H1 (cell line): ENCODE results near the gene ASCC1. TPM values are rescaled to one million over a fixed set of nuclear protein-coding genes. Genes with fewer than 3 reads are reported as not detected.

Experiments
- BCL11A ChIP-seq, 2 experiments: IDR thresholded peaks; one replicate each; pipeline ENCODE4 v1.6.1; 2011; ENCODE audit warnings: low read depth in 2 of 2, low read length in 2 of 2, mild to moderate bottlenecking in 2 of 2
- BRCA1 ChIP-seq: IDR thresholded peaks from 2 replicates; pipeline ENCODE4 v1.6.1; 2012; ENCODE audit warnings: low read depth, low read length, improper control_type of control experiment
- CBX8 ChIP-seq: fragments of 300-800, 300-1000 bp; sonication (generic); IDR thresholded peaks from 2 replicates; pipeline ENCODE4 v1.7.1; 2016; ENCODE audit warnings: low read depth, low read length, borderline replicate concordance
- EZH2 ChIP-seq: fragments of 200-600 bp; sonication (generic); IDR thresholded peaks from 2 replicates; pipeline ENCODE4 v1.7.1; 2012; ENCODE audit warnings: low read depth, mild to moderate bottlenecking, moderate library complexity, low read length, inconsistent platforms; ENCODE audit not compliant: severe bottlenecking
- FOSL1 ChIP-seq: IDR thresholded peaks from 2 replicates; pipeline ENCODE4 v1.6.1; 2011; ENCODE audit warnings: mild to moderate bottlenecking, low read depth, low read length, moderate library complexity; ENCODE audit not compliant: insufficient read depth
- GABPA ChIP-seq: IDR thresholded peaks from 2 replicates; pipeline ENCODE4 v1.6.1; 2011; ENCODE audit warnings: mild to moderate bottlenecking, low read length, moderate library complexity, borderline replicate concordance; ENCODE audit not compliant: insufficient read depth
- HDAC6 ChIP-seq: IDR thresholded peaks from one replicate; pipeline ENCODE4 v1.7.1; 2012; ENCODE audit warnings: low read depth, mild to moderate bottlenecking, inconsistent platforms, low read length, moderate library complexity
- KDM1A ChIP-seq: fragments of 200-600, 300-600 bp; sonication (generic); IDR thresholded peaks from 2 replicates; pipeline ENCODE4 v1.7.1; 2016; ENCODE audit warnings: mild to moderate bottlenecking, low read length, borderline replicate concordance
- NANOG ChIP-seq: IDR thresholded peaks from 2 replicates; pipeline ENCODE4 v1.6.1; 2011; ENCODE audit warnings: low read length, low read depth, mild to moderate bottlenecking, inconsistent platforms; ENCODE audit not compliant: insufficient read depth, poor library complexity, severe bottlenecking
- PHF8 ChIP-seq: fragments of 200-600 bp; sonication (generic); conservative IDR thresholded peaks from 2 replicates; pipeline ENCODE4 v1.7.1; 2012; ENCODE audit warnings: low read depth, mild to moderate bottlenecking, inconsistent platforms, low read length, moderate library complexity
- RNF2 ChIP-seq: fragments of 200-900, 300-1000 bp; sonication (generic); IDR thresholded peaks from 2 replicates; pipeline ENCODE4 v1.7.1; 2016; ENCODE audit warnings: borderline replicate concordance, low read depth, mild to moderate bottlenecking, antibody characterized with exemption, low read length; ENCODE audit not compliant: poor library complexity, severe bottlenecking; ENCODE audit errors: missing control alignments
- RXRA ChIP-seq: IDR thresholded peaks from 2 replicates; pipeline ENCODE4 v1.6.1; 2011; ENCODE audit warnings: low read depth, mild to moderate bottlenecking, low read length, moderate library complexity; ENCODE audit not compliant: insufficient read depth
- SAP30 ChIP-seq: fragments of 300-600 bp; sonication (generic); IDR thresholded peaks from 2 replicates; pipeline ENCODE4 v1.7.1; 2012; ENCODE audit warnings: low read length, moderate library complexity, mild to moderate bottlenecking, inconsistent platforms; ENCODE audit not compliant: insufficient read depth, insufficient replicate concordance
- SIRT6 ChIP-seq: IDR thresholded peaks from one replicate; pipeline ENCODE4 v1.7.1; 2012; ENCODE audit warnings: low read length, inconsistent platforms
- SIX5 ChIP-seq: IDR thresholded peaks from 2 replicates; pipeline ENCODE4 v1.6.1; 2011; ENCODE audit warnings: mild to moderate bottlenecking, low read depth, low read length
- SP1 ChIP-seq: IDR thresholded peaks from 2 replicates; pipeline ENCODE4 v1.6.1; 2011; ENCODE audit warnings: low read depth, low read length
- TAF7 ChIP-seq: optimal IDR thresholded peaks from 2 replicates; pipeline ENCODE3; 2011; ENCODE audit warnings: low read depth, mild to moderate bottlenecking, inconsistent platforms, low read length, moderate library complexity, borderline replicate concordance
- TEAD4 ChIP-seq: IDR thresholded peaks from 2 replicates; pipeline ENCODE4 v1.6.1; 2012; ENCODE audit warnings: low read depth, low read length, inconsistent platforms, mixed read lengths
- YY1 ChIP-seq: IDR thresholded peaks from 2 replicates; pipeline ENCODE4 v1.6.1; 2011; ENCODE audit warnings: low read depth, mild to moderate bottlenecking, low read length
- polyA plus RNA-seq, 7 experiments: library from polyadenylated mRNA; depleted of rRNA in 3 of 7; stranded (reverse) in 5 of 7; unstranded in 2 of 7; fragments of >200 nt in 5 of 7; fragments of 200-250 nt in 2 of 7; gene quantifications; 1 replicate in 5 of 7; 2 replicates in 1 of 7; 4 replicates in 1 of 7; pipeline versions ENCODE4 v1.2.1 to v1.2.3, GENCODE V29; 2011 to 2013; ENCODE audit warnings: missing spikeins in 2 of 7, mixed read lengths in 2 of 7
- total RNA-seq: library from RNA; stranded (reverse); fragmentation: NEBNext Ultra II Directional; extraction: Animal tissue kit (Norgen Biotek cat#: 25700); gene quantifications from 2 replicates; pipeline ENCODE4 v1.2.1, GENCODE V29; 2021
- TF ChIP-seq, protein P1 (sequence below), 3 experiments: IDR thresholded peaks; 1 replicate in 2 of 3; 2 replicates in 1 of 3; pipeline versions ENCODE4 v1.5.1 to v1.6.1; 2011; ENCODE audit warnings: low read length in 3 of 3, mild to moderate bottlenecking in 3 of 3, inconsistent platforms in 2 of 3, low read depth in 1 of 3, moderate library complexity in 1 of 3; ENCODE audit not compliant: insufficient read depth in 1 of 3; ENCODE audit errors: control extremely low read depth in 1 of 3

Gene ASCC1
- total and polyA plus RNA-seq, 2 of the 8 experiments (the other 6 are each of a cell fraction or from before 2014, with no cell fraction given) = 25.6 to 35.8 TPM

GRCh38 chr10:72254813-72255568 is 38.9 kb upstream of the ASCC1 start (continued):
- no peak for TF ChIP-seq HDAC6
- peak; percentile 21; the same call in 1 of the 2 replicates for TF ChIP-seq SP1
- no peak for TF ChIP-seq SIX5
- TF ChIP-seq BCL11A (IDR thresholded peaks at IDR 0.05; ENCODE audit: low read depth in 2 of 2, low read length in 2 of 2) = no peak
- TF ChIP-seq EZH2 = no peak
- no peak for TF ChIP-seq YY1
- no peak for TF ChIP-seq BRCA1
- no peak for TF ChIP-seq KDM1A
- no peak for TF ChIP-seq CBX8
- no peak for TF ChIP-seq SIRT6
- TF ChIP-seq RXRA = no peak
- TF ChIP-seq RNF2 = no peak
- no peak for TF ChIP-seq SAP30
- TF ChIP-seq TAF7 = no peak
- no peak for TF ChIP-seq NANOG
- peak; percentile 31; the same call in 1 of the 2 replicates for TF ChIP-seq TEAD4
- TF ChIP-seq, protein P1, sequence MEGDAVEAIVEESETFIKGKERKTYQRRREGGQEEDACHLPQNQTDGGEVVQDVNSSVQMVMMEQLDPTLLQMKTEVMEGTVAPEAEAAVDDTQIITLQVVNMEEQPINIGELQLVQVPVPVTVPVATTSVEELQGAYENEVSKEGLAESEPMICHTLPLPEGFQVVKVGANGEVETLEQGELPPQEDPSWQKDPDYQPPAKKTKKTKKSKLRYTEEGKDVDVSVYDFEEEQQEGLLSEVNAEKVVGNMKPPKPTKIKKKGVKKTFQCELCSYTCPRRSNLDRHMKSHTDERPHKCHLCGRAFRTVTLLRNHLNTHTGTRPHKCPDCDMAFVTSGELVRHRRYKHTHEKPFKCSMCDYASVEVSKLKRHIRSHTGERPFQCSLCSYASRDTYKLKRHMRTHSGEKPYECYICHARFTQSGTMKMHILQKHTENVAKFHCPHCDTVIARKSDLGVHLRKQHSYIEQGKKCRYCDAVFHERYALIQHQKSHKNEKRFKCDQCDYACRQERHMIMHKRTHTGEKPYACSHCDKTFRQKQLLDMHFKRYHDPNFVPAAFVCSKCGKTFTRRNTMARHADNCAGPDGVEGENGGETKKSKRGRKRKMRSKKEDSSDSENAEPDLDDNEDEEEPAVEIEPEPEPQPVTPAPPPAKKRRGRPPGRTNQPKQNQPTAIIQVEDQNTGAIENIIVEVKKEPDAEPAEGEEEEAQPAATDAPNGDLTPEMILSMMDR (IDR thresholded peaks at IDR 0.05; ENCODE audit: control extremely low read depth in 1 of 3, insufficient read depth in 1 of 3, low read depth in 1 of 3, low read length in 3 of 3) = no peak
- no peak for TF ChIP-seq GABPA
- TF ChIP-seq PHF8 = 0 out of 2 replicates have a peak, but pooled peaks have one; percentile 36
- peak; percentile 92 for TF ChIP-seq FOSL1
